ENCODE measurements around the gene MYO3B. TPM values are rescaled to one million over a fixed set of nuclear protein-coding genes. Genes with fewer than 3 reads are reported as not detected.

The MYO3B gene
- polyA plus RNA-seq, 1 of the 3 experiments (the other 2 are of a cell fraction): not detected

GRCh38 chr2:170330881-170331280 is 152.9 kb downstream of the MYO3B start:
- Histone ChIP-seq H3K79me2 (ENCODE audit: insufficient read depth) (no peaks in the 10 kb centered on the region), H3K9me3 (no peaks in the 10 kb centered on the region)

More at GRCh38 chr2:170330881-170331280, 152.9 kb downstream of the MYO3B start:
- TF ChIP-seq ZBTB33 (IDR thresholded peaks at IDR 0.05; ENCODE audit: borderline replicate concordance, low read depth) (no peak), NRF1 (IDR thresholded peaks at IDR 0.05; ENCODE audit: low read depth, low read length) (no peak), CTCF (IDR thresholded peaks at IDR 0.05) (no peak), USF1 (IDR thresholded peaks at IDR 0.05; ENCODE audit: borderline replicate concordance, low read depth) (no peak), RAD21 (IDR thresholded peaks at IDR 0.05; ENCODE audit: low read length) (no peak), PBX3 (IDR thresholded peaks at IDR 0.05) (no peak), NFIC (IDR thresholded peaks at IDR 0.05; ENCODE audit: borderline replicate concordance) (no peak), RCOR1 (IDR thresholded peaks at IDR 0.05; ENCODE audit: low read length) (no peak), MEF2A (IDR thresholded peaks at IDR 0.05; ENCODE audit: borderline replicate concordance, low read depth) (no peak), EZH2phosphoT487 (IDR thresholded peaks at IDR 0.05; ENCODE audit: borderline replicate concordance, low read depth) (no peak), RFX5 (IDR thresholded peaks at IDR 0.05; ENCODE audit: low read length) (no peak), USF2 (IDR thresholded peaks at IDR 0.05; ENCODE audit: borderline replicate concordance, low read depth, low read length) (no peak), IRF3 (IDR thresholded peaks at IDR 0.05; ENCODE audit: low read depth, low read length) (no peak)
- ChIA-PET POLR2A (no interaction called here), CTCF (interaction anchor here (0.8 to 1.7 kb wide), 2 partner anchors 9 to 78 kb away, joined by 3 to 6 read pairs; no protein-coding TSS in a partner anchor)
- H4K20me1 ChIP-seq (ENCODE audit: insufficient read depth): no peaks in the 10 kb centered on the region
- H3F3A ChIP-seq (replicated peaks; ENCODE audit: insufficient read depth): no peaks in the 10 kb centered on the region
- no peaks in the 10 kb centered on the region for H3K27me3 ChIP-seq (ENCODE audit: insufficient read depth)
- H3K4me2 ChIP-seq: no peak overlapping the region
- H3K4me1 ChIP-seq (ENCODE audit: control insufficient read depth in 1 of 2, insufficient read depth in 2 of 2, low read depth in 1 of 2, low read length in 1 of 2): no peaks in the 10 kb centered on the region
- H3K9ac ChIP-seq: no peak overlapping the region
- no peaks in the 10 kb centered on the region for H3K36me3 ChIP-seq (replicated peaks in 1 of 2; ENCODE audit: control insufficient read depth in 1 of 2, insufficient read depth in 2 of 2, low read length in 1 of 2)
- no peak overlapping the region for H3K4me3 ChIP-seq (ENCODE audit: low read depth in 2 of 2, low read length in 1 of 2)
- 30% methylated on average over 1 of the region's 1 CpG for WGBS (ENCODE audit: low lambda C conversion rate)
- no peak overlapping the region for H3K27ac ChIP-seq (ENCODE audit: low read depth in 2 of 2, low read length in 1 of 2)
- no peaks in the 10 kb centered on the region for H3K9me2 ChIP-seq
- no peak overlapping the region for H2AFZ ChIP-seq (ENCODE audit: low read depth)
- no peak for DNase-seq

All from SK-N-SH (cell line).